SU-DHL-6 (cell line): ENCODE measurements around the gene LRRC63.

Experiments
- CTCF ChIP-seq: fragments of 200-600 bp; sonication (generic); IDR thresholded peaks from one replicate; pipeline ENCODE4 v1.5.1; 2017; ENCODE audit warnings: antibody characterized with exemption, mild to moderate bottlenecking, low read length, moderate library complexity; ENCODE audit not compliant: insufficient read depth, poor library complexity, severe bottlenecking
- EZH2phosphoT487 ChIP-seq: fragments of 200-600 bp; sonication (generic), shearing (Covaris generic); conservative IDR thresholded peaks from 2 replicates; pipeline ENCODE4 v1.6.1; 2018; ENCODE audit warnings: mild to moderate bottlenecking, antibody characterized with exemption, low read length, moderate library complexity, mixed read lengths

DNA sequence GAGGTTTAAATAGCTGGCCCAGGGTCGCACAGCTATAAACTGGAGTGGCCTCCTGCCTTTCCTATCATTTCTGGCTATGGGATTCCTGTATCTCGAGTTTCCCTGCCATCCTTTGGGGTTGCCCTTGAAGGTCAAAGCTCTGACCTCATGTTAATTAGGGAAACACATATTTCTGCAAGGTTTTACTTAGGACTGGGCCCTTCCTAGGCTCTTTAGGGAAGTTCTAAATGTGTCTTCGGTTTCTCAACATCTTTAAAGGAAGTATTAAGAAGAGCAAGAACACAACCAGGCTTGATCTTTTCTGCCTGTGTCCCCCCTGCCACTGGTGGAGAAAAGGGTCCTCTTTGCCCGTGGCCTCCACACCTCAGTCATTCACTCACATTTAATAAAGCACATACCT lies 40.5 kb upstream of the LRRC63 start:
- TF ChIP-seq CTCF (no peak), EZH2phosphoT487 (no peak)
